Hindlimb muscle (tissue), 1 donor: ENCODE results near the gene FAM120B. TPM values are rescaled to one million over a fixed set of nuclear protein-coding genes. Genes with fewer than 3 reads are reported as not detected.
"Not testable (repeated sequence)": the region's sequence is repeated elsewhere in the genome, so short reads cannot be mapped to it uniquely, and the experiment has no call there.

Experiments used
- DNase-seq: peaks from one replicate; pipeline ENCODE4 v3.0.0-alpha.2; 2013
- polyA plus RNA-seq: library from polyadenylated mRNA; unstranded; fragments of 120-200 nt; gene quantifications from one replicate; pipeline ENCODE4 v1.2.1, GENCODE V29; 2013; ENCODE audit not compliant: insufficient read length

FAM120B gene
- polyA plus RNA-seq, 1 donor = 24.8 TPM

DNA sequence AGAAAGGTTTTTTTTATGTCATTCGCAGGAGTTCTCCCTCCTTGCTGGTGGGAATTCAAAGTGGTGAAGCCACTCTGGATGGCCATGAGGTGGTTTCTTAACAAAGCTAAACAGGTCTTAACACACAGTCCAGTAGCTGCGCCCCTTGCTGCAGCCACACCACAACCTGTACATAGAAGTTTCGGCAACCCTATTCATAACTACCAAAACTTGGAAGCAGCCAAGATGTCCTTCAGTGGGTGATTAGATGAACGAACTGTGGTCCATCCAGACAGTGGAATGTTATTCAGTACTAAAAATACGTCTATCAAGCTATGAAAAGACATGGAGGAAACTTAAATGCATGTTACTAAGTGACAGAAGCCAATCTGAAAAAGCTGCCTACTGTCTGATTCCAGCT lies 78.9 kb downstream of the FAM120B start:
- no peak for DNase-seq

DNA sequence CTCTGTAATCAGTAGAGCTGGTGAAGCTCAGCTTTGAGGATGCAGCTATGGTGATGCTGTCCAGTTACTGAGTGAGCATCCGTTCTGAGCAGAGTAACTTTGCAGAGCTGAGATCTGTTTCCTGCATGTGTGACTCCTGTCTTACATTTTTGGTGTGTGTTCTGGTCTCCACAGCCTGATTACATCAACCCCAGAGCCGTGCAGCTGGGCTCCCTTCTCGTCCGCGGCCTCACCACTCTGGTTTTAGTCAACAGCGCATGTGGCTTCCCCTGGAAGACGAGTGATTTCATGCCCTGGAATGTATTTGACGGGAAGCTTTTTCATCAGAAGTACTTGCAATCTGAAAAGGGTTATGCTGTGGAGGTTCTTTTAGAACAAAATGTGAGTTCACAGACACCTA lies 81.6 kb downstream of the FAM120B start:
- DNase-seq = no peak

GRCh38 chr6:170393033-170393432 lies 86.5 kb downstream of the FAM120B start:
- no peak for DNase-seq

GRCh38 chr6:170393807-170394399 lies 87.3 kb downstream of the FAM120B start:
- no peak for DNase-seq

- DNase-seq = no peak
These were observed 88.4 kb downstream of the FAM120B start for GRCh38 chr6:170394980-170395379.

DNA sequence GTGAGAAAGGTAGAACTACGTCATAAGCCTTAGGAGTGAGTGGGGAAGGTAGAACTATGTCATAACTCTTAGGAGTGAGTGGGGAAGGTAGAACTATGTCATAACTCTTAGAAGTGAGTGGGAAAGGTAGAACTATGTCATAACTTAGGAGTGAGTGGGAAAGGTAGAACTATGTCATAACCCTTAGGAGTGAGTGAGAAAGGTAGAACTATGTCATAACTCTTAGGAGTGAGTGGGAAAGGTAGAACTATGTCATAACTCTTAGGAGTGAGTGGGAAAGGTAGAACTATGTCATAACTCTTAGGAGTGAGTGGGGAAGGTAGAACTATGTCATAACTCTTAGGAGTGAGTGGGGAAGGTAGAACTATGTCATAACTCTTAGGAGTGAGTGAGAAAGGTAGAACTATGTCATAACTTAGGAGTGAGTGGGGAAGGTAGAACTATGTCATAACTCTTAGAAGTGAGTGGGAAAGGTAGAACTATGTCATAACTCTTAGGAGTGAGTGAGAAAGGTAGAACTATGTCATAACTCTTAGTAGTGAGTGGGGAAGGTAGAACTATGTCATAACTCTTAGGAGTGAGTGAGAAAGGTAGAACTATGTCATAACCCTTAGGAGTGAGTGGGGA lies 92.3 kb downstream of the FAM120B start:
- DNase-seq = not testable (repeated sequence)

DNA sequence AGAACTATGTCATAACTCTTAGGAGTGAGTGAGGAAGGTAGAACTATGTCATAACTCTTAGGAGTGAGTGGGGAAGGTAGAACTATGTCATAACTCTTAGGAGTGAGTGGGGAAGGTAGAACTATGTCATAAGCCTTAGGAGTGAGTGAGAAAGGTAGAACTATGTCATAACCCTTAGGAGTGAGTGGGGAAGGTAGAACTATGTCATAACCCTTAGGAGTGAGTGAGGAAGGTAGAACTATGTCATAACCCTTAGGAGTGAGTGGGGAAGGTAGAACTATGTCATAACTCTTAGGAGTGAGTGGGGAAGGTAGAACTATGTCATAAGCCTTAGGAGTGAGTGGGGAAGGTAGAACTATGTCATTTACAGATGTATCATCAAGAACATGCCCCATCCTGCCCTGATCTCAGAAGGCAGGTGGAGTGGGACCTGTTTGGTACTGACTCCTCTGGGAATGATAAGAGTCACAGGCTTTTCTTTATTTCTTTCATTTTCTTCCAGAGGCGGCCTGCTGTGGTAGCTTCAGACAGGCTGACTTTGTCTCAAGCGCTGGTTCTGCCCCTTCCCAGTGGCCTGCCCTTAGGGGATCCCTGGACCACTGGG lies 93.5 kb downstream of the FAM120B start:
- DNase-seq = not testable (repeated sequence)

- no peak for DNase-seq
These were observed 95.9 kb downstream of the FAM120B start for GRCh38 chr6:170402318-170403040.

DNA sequence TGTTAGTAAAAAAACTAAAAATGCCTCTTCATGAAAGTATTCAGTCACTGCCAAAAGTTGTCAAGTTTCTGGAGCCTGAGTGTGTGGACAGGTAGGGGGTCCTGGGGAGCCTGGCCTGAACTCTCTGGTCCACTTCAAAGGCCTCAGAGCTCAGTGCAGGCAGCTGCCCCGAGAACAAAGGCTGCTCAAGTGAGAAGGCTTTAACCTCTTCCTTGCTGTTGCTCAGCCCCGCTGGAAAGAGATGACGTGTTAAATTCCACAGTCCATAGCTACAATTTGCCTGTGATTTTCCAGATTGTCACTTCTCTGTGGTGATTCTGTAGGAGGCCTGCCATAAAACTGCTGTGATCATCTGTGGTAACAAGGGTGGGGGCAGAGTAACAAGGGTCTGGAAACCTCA lies 96.9 kb downstream of the FAM120B start:
- no peak for DNase-seq

- DNase-seq = no peak
These were observed 97.5 kb downstream of the FAM120B start for GRCh38 chr6:170404036-170404435.

DNA sequence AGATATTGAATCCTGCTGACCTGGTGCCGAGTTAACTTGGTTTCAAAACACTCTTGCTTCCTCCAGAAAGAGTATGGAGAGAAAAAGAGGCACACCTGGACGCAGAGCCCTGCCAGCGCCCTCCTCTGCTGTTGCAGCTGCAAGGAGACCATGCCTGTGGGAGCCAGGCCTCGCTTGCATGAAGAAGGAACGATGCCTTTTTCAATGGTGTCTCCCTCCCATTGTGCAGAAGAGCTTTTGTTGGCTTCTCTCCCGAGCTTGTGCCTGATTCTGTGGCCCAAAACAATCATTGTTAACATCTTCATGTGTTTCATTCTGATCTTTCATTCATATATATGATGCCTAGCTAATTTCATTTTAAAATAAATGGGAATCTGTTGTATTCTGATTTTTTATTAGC lies 98.1 kb downstream of the FAM120B start:
- DNase-seq = no peak

GRCh38 chr6:170405311-170405975 lies 98.9 kb downstream of the FAM120B start:
- DNase-seq = no peak

GRCh38 chr6:170407200-170407599 lies 100.6 kb downstream of the FAM120B start:
- no peak for DNase-seq

DNA sequence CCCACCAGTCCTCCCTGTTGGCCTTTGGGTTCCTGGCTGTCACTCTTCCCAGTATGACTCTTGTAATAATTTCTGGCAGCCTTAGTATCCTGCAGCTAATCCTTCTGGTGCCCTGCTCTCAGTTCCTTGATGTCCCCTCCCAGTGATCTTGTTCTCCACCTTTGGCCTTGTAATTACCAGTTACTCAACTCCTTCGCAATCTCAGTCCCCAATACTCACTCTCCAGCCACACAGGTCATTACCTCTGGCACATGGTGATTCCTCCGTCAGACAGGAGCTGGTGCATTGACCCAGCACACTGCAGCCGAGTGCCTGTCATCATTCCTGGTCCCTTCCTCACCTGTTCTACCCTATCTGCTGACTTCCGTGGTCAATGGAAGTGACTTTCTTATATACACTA lies 101.4 kb downstream of the FAM120B start:
- DNase-seq = no peak

GRCh38 chr6:170409746-170410145 lies 103.2 kb downstream of the FAM120B start:
- DNase-seq = not testable (repeated sequence)

- DNase-seq = no peak
These were observed 103.7 kb downstream of the FAM120B start for GRCh38 chr6:170410241-170410640.

DNA sequence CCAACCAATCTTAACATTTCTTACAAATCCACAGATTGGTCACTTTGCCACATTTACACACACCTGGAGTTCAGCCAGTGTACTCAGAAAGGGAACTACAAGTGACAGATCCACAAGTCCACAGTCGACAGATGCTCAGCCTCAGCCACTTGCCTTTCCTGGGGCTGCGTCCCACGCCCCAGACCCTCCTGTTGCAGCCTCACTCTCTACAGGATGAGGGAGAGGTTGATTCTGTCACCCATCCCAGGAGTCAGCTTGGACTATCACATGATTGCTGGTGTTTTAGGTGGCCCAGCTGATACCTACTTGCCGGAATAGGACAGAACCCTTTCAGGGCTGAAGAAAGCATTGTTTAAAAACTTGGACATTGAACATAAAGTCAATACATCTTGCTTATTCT lies 108.8 kb downstream of the FAM120B start:
- no peak for DNase-seq

DNA sequence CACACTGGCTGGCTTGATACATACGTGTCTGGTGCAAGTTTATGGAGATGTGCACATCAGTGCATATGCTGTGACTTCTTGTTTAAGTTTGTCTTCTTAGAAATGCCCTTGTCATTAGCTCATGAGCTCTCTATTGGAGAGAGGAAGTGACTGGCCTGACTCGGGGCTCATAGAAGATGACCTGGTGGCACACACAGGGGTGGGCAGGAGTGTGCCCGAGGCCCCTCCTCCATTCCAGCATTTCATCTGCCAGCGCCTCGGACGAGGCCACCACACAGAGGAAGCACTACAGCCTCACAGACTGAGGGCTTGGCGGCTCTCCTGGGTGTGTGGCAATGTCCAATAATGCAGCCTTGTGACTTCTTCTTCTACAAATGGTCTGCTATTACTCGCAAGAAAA lies 109.7 kb downstream of the FAM120B start:
- DNase-seq = no peak

- no peak for DNase-seq
These were observed 110.5 kb downstream of the FAM120B start for GRCh38 chr6:170416959-170417606.

GRCh38 chr6:170417881-170418280 lies 111.3 kb downstream of the FAM120B start:
- no peak for DNase-seq

GRCh38 chr6:170420283-170420682 lies 113.7 kb downstream of the FAM120B start:
- no peak for DNase-seq
